ENCODE measurements around the gene ENDOV.

The ENDOV gene

GRCh38 chr17:80452173-80452915, 37.4 kb downstream of the ENDOV start:
- no peak for DNase-seq

GRCh38 chr17:80453126-80453997, 38.4 kb downstream of the ENDOV start:
- DNase-seq = no peak

- DNase-seq = peak; percentile 51
These were observed 39.1 kb downstream of the ENDOV start for GRCh38 chr17:80453998-80454556.

GRCh38 chr17:80454557-80455335, 39.8 kb downstream of the ENDOV start:
- peak; percentile 96 for DNase-seq

- DNase-seq = peak; percentile 69
These were observed 40.4 kb downstream of the ENDOV start for GRCh38 chr17:80455336-80455710.

- DNase-seq = no peak
These were observed 40.8 kb downstream of the ENDOV start for GRCh38 chr17:80455784-80456183.

- no peak for DNase-seq
These were observed 41.7 kb downstream of the ENDOV start for GRCh38 chr17:80456465-80457235.

GRCh38 chr17:80457236-80457856, 42.4 kb downstream of the ENDOV start:
- DNase-seq = no peak

- DNase-seq = no peak
These were observed 43.0 kb downstream of the ENDOV start for GRCh38 chr17:80458016-80458415.

- no peak for DNase-seq
These were observed 44.3 kb downstream of the ENDOV start for GRCh38 chr17:80459234-80459633.

- DNase-seq = no peak
These were observed 45.5 kb downstream of the ENDOV start for GRCh38 chr17:80460429-80460834.

- DNase-seq = no peak
These were observed 46.7 kb downstream of the ENDOV start for GRCh38 chr17:80461528-80462160.

GRCh38 chr17:80463784-80464400, 48.9 kb downstream of the ENDOV start:
- no peak for DNase-seq

- no peak for DNase-seq
These were observed 49.5 kb downstream of the ENDOV start for GRCh38 chr17:80464486-80464885.

- no peak for DNase-seq
These were observed 50.5 kb downstream of the ENDOV start for GRCh38 chr17:80465327-80465974.

- no peak for DNase-seq
These were observed 51.3 kb downstream of the ENDOV start for GRCh38 chr17:80466188-80466705.

- DNase-seq = no peak
These were observed 53.3 kb downstream of the ENDOV start for GRCh38 chr17:80468242-80468641.

- no peak for DNase-seq
These were observed 54.0 kb downstream of the ENDOV start for GRCh38 chr17:80468781-80469493.

- DNase-seq = no peak
These were observed 54.7 kb downstream of the ENDOV start for GRCh38 chr17:80469667-80470066.

All from stimulated activated CD8-positive, alpha-beta memory T cell treated with anti-CD3 and anti-CD28 coated beads, Interleukin-4, amount 100 ng/mL, for 48 hours (primary cell).